Progenitor cell of endocrine pancreas (in vitro differentiated cells): ENCODE results near the gene ZNF568. TPM values are rescaled to one million over a fixed set of nuclear protein-coding genes. Genes with fewer than 3 reads are reported as not detected.

Experiments used
- DNase-seq: peaks from one replicate; pipeline ENCODE4 v3.0.0; 2021; ENCODE audit warnings: low spot score; ENCODE audit not compliant: unreplicated experiment
- H3K27ac Mint-ChIP-seq: 2 replicates; pipeline ENCODE4 v1.8.0; 2021; ENCODE audit warnings: mild to moderate bottlenecking, moderate library complexity, mixed read lengths
- H3K27me3 Mint-ChIP-seq: 2 replicates; pipeline ENCODE4 v1.8.0; 2021; ENCODE audit warnings: mixed read lengths
- H3K36me3 Mint-ChIP-seq: 2 replicates; pipeline ENCODE4 v1.8.0; 2022; ENCODE audit warnings: mixed read lengths; ENCODE audit not compliant: insufficient read depth
- H3K4me1 Mint-ChIP-seq: 2 replicates; pipeline ENCODE4 v1.8.0; 2021; ENCODE audit warnings: low read depth, mixed read lengths
- H3K4me3 Mint-ChIP-seq: 2 replicates; pipeline ENCODE4 v1.8.0; 2021; ENCODE audit warnings: low read depth, mild to moderate bottlenecking, moderate library complexity, mixed read lengths
- H3K9me3 Mint-ChIP-seq: 2 replicates; pipeline ENCODE4 v1.8.0; 2021; ENCODE audit warnings: low read depth, mixed read lengths
- CTCF ChIP-seq: fragments of 200-600 bp; sonication (generic); IDR thresholded peaks from one replicate; pipeline ENCODE4 v1.5.0; 2021; ENCODE audit warnings: antibody characterized with exemption, mild to moderate bottlenecking; ENCODE audit not compliant: unreplicated experiment
- total RNA-seq: library from RNA; stranded (reverse); gene quantifications from 2 replicates; pipeline ENCODE4 v1.2.1, GENCODE V29; 2021

Gene ZNF568
- total RNA-seq, 1 donor from 2014 or later = 9.0 TPM

GRCh38 chr19:36997843-36998235 is 81.7 kb downstream of the ZNF568 start:
- Mint-ChIP-seq H3K27ac (no peak overlapping the region), H3K9me3 (peaks cover 54% of the 10 kb centered on the region), H3K27me3 (no peaks in the 10 kb centered on the region), H3K4me3 (no peak overlapping the region), H3K4me1 (no peaks in the 10 kb centered on the region), H3K36me3 (peaks cover 22% of the 10 kb centered on the region)
- no peak for DNase-seq
- no peak for TF ChIP-seq CTCF

GRCh38 chr19:36999313-36999712 is 83.2 kb downstream of the ZNF568 start:
- H3K4me1 Mint-ChIP-seq = no peaks in the 10 kb centered on the region
- H3K36me3 Mint-ChIP-seq = peaks cover 17% of the 10 kb centered on the region
- H3K9me3 Mint-ChIP-seq = peaks cover 42% of the 10 kb centered on the region
- TF ChIP-seq CTCF = no peak
- no peak overlapping the region for H3K4me3 Mint-ChIP-seq
- H3K27ac Mint-ChIP-seq = no peak overlapping the region
- no peak for DNase-seq
- no peaks in the 10 kb centered on the region for H3K27me3 Mint-ChIP-seq

- Mint-ChIP-seq H3K4me3 (no peak overlapping the region), H3K27me3 (no peaks in the 10 kb centered on the region), H3K36me3 (peaks cover 4% of the 10 kb centered on the region), H3K4me1 (no peaks in the 10 kb centered on the region), H3K9me3 (peaks cover 33% of the 10 kb centered on the region), H3K27ac (no peak overlapping the region)
- DNase-seq = no peak
- TF ChIP-seq CTCF = no peak
Observed at GRCh38 chr19:37007587-37008220, 91.6 kb downstream of the ZNF568 start.

- no peak for DNase-seq
- H3K27me3 Mint-ChIP-seq = no peaks in the 10 kb centered on the region
- H3K4me3 Mint-ChIP-seq = no peak overlapping the region
- peaks cover 41% of the 10 kb centered on the region for H3K9me3 Mint-ChIP-seq
- no peak overlapping the region for H3K27ac Mint-ChIP-seq
- TF ChIP-seq CTCF = no peak
- no peaks in the 10 kb centered on the region for H3K4me1 Mint-ChIP-seq
- peaks cover 6% of the 10 kb centered on the region for H3K36me3 Mint-ChIP-seq
Observed at GRCh38 chr19:37009871-37010270, 93.7 kb downstream of the ZNF568 start.

GRCh38 chr19:37012093-37012745 is 96.1 kb downstream of the ZNF568 start:
- H3K4me3 Mint-ChIP-seq = no peak overlapping the region
- H3K9me3 Mint-ChIP-seq = peaks cover 42% of the 10 kb centered on the region
- TF ChIP-seq CTCF = no peak
- no peak for DNase-seq
- H3K27me3 Mint-ChIP-seq = no peaks in the 10 kb centered on the region
- H3K4me1 Mint-ChIP-seq = no peaks in the 10 kb centered on the region
- H3K36me3 Mint-ChIP-seq = peaks cover 6% of the 10 kb centered on the region
- H3K27ac Mint-ChIP-seq = no peak overlapping the region
